ENCODE data around the gene FTO.

Gene FTO

GRCh38 chr16:54140788-54141136, 436.8 kb downstream of the FTO start:
- no peak for DNase-seq

DNA sequence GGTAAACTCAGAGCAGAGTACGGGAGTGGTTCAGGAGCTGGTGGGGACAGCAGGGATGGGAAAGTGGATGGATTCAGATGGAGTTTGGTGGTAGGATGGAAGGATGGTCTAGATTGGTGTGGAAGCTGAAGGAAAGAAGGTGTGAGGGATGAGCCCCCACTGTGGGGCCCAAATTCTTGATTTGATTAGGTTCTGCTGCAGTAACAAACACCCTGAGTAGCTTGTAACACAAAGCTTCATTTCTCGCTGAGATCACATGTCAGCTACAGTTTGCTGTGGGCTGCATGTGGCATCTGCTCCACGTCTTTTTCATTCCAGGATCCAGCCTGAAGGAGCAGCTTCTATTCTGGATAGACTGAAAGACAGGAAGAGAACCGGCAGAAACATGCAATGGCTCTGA, 438.8 kb downstream of the FTO start:
- DNase-seq = no peak

DNA sequence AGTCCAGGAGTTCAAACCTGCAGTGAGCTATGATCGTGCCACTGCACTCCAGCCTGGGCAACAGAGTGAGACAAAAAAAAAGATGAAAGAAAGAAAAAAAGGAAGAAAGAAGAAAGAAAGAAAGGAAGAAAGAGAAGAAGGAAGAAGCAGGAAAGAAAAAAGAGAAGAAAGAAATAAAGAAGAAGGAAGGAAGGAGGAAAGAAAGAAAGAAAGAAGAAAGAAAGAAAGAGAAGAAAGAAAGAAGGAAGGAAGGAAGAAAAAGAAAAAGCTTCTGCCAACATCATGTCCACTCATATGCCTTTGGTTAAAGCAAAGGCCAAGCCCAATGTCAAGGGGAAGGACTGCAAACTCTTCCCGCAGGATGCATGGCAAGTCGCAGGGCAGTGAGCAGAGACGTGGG, 439.5 kb downstream of the FTO start:
- DNase-seq = no peak

- no peak for DNase-seq
Measured at GRCh38 chr16:54143934-54144571, 440.1 kb downstream of the FTO start.

GRCh38 chr16:54144572-54144947, 440.6 kb downstream of the FTO start:
- DNase-seq = no peak

DNA sequence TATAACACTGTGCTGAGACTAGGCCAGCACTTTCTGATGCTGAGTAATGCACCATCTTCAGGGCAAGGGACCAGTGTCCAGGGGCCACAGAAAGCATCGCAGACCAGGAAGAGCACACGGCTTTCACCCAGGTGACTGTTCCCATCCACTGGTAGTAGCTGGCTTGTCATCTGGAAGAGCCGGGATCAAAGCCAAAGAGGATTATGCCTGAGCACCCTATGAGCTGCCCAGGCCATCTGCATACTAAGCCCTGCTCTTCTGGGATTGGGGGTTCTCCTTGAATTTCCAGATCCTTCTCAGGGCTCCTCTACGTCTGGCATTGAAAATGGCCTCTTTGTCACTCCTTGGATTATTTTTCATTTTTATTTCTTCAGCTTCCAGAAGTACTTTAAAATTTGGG, 441.9 kb downstream of the FTO start:
- DNase-seq = no peak

- DNase-seq = no peak
Measured at GRCh38 chr16:54148974-54149373, 445.0 kb downstream of the FTO start.

GRCh38 chr16:54150861-54151260, 446.9 kb downstream of the FTO start:
- DNase-seq = no peak

- DNase-seq = no peak
Measured at GRCh38 chr16:54152362-54153239, 448.6 kb downstream of the FTO start.

DNA sequence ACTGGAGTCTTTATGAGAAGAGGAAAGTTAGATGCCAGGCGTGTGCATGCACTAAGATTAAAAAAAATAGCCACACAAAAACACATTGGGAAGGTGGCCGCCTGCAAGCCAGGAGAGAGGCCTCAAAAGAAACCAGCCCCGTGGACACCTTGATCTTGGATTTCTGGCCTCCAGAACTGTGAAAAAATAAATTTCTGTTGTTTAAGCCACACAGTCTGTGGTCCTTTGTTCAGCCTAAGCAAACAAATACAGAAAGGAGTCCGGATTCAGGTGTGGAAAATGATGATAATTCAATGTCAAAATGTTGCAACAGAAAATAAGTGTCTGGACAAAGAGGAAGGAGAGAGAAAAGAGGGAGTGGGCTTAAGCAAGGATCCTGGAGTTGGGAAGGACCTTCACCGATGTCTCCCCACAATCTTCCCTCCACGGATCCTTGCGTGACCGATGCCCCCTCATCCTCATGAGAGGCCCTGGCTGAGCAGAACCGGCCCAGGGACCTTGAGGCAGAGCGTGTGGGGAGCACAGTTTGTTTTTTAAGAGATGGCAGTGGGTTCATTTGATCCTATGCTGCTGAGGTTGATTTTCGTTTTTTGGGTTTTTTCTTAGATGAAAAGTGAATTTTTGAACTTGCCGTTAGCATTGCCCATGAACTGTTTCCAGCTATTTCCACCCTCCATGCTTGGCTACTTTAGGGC, 449.4 kb downstream of the FTO start:
- DNase-seq = no peak

DNA sequence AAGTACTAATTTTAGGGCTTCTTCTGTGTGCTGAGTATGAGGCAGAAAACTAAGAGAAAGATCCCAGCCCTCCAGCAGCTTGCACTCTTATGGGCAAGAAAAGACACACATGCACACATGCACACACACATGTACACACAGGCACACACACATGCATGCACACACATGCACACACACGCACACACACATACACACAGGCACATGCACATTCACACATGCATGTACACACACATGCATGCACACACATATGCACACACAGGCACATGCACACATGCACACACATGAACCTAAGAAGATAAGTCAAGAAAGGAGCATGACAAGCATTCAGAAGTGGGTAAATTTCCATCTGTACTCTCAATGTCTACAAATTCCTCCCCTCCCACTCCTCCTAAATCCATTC, 452.4 kb downstream of the FTO start:
- DNase-seq = no peak

DNA sequence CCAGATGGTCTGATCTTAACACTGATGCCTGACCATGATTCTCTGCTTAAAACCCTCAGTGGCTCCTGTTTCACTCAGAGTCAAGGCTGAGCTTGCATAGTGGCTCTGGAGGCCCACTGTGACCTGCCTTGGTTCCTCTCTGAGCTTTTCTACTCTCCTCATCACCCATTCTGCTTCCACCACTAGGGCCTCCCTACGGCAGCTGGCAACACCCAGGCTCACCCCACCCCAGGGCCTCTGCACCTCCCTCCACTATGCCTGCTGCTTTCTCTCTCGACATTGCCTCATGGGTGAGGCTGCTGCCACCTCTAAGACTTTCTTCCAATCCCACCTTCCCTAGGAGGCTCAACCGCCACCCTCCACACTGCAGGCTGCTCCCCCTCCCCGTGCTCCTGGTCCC, 455.0 kb downstream of the FTO start:
- no peak for DNase-seq

DNA sequence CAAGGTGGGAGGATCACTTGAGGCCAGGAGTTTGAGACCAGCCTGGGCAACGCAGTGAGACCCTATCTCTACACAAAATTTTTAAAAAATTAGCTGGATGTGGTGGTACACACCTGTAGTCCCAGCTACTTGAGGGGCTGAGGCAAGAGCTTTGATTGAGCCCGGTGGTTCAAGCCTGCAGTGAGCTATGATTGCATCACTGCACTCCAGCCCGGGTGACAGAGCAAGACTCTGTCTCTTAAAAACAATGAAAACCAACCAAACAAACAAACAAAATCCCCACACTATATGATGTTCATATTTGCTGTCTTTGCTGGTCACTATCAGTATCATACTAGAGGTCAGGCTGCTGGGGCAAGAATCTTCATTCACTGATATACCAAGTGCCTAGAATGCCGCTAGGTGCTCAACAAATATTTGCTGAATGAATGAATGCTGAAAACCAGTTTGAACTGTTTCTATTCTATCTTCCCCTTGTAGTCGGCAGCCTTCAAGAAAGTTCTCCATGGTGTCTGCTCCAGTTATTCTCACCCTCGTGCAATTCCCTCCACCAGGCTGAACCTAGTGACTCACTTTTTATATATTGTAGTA, 455.6 kb downstream of the FTO start:
- DNase-seq = no peak

- DNase-seq = no peak
Measured at GRCh38 chr16:54160252-54160860, 456.4 kb downstream of the FTO start.

- no peak for DNase-seq
Measured at GRCh38 chr16:54160939-54161897, 457.3 kb downstream of the FTO start.

- no peak for DNase-seq
Measured at GRCh38 chr16:54163197-54163843, 459.4 kb downstream of the FTO start.

DNA sequence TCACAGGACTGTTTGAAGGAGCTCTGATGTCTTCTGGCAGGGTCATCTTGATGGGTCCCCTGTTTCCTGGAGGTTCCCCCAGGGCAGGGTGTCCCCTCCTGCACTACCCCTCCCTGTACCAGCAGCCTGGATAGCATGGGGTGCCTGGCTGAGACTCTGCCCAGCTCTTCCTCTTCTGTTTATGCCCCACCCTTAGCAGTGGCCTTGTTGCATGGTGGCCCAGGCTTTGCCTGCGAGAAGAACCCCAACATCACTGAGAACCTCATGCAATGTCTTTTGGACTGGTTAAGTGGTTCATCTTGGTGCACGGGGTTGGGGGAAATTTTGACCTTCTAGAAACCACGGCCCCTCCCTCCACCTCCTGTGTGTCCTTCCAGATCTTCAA, 460.8 kb downstream of the FTO start:
- DNase-seq = no peak

GRCh38 chr16:54165174-54165911, 461.4 kb downstream of the FTO start:
- no peak for DNase-seq

DNA sequence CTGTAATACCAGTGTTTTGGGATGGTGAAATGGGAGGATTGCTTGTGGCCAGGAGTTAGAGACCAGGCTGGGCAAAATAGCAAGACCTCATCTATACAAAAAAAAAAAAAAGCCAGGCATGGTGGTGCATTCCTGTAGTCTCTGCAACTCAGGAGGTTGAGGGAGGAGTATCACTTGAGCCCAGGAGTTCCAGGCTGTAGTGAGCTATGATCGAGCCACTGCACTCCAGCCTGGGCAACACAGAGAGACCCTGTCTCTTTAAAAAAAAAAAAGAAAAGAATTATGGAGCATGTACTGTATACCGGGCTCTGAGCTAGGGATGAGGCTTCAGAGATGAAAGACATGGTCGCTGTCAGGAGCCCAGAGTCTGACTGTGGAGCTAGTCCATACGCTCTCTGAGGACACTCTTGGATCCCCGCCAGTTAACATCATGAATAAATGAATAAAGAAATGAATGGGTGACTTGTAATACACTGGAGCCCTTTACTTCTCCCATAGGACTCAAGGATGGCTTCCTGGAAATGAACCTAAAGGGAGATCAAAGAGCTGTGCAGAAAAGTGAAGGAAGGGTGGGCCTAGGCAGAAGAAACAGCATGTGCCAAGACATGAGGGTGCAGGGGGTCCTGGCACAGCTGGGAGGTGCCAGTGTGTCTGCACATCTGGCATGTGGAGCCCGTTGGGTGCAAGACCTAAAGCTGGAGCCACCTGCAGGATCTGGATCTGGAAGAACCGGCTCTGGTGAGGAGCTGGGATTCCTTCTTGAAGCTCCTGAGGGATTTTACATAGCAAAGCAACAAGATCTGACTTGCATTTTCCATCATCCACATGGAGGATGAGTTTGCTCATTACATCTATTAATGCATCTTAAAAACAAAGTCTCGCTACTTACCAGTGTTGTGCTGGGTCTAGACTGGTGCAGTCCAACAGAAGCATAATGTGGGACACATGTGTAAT, 462.2 kb downstream of the FTO start:
- DNase-seq = no peak

- no peak for DNase-seq
Measured at GRCh38 chr16:54169112-54169511, 465.2 kb downstream of the FTO start.
